ENCODE measurements around the gene CCDC124. TPM values are rescaled to one million over a fixed set of nuclear protein-coding genes. Genes with fewer than 3 reads are reported as not detected.

Gene CCDC124
- total RNA-seq, 4 donors from 2014 or later = 73.1 to 110 (median 81.5) TPM

GRCh38 chr19:17988161-17988560 is 55.3 kb downstream of the CCDC124 start:
- ATAC-seq (no peak), DNase-seq (no peak)
- in situ Hi-C loops (cut with MboI; ENCODE audit: low sequenced_read_pairs in 4 of 4) (loop anchor here in 1 of 4 donors (25.0 kb wide), 1 partner anchor 126 kb away; the partner anchor contains the start of genes RPL18A and SLC5A5), intact Hi-C loops (cut with DNase I; ENCODE audit: low total_unique reads) (no loop called here)
- no peaks in the 10 kb centered on the region for H3K4me1 ChIP-seq
- no peak overlapping the region for H3K27ac ChIP-seq
- TF ChIP-seq CTCF (IDR thresholded peaks at IDR 0.05 in 4 of 5, conservative IDR thresholded peaks at IDR 0.05 in 1 of 5) = no peak
- TF ChIP-seq POLR2A (IDR thresholded peaks at IDR 0.05) = no peak
- H3K36me3 ChIP-seq = no peaks in the 10 kb centered on the region
- no peak overlapping the region for H3K4me3 ChIP-seq
- no peaks in the 10 kb centered on the region for H3K27me3 ChIP-seq
- H3K9me3 ChIP-seq = no peaks in the 10 kb centered on the region

- Histone ChIP-seq H3K4me1 (no peaks in the 10 kb centered on the region), H3K27ac (no peak overlapping the region), H3K27me3 (no peaks in the 10 kb centered on the region), H3K36me3 (no peaks in the 10 kb centered on the region), H3K4me3 (no peak overlapping the region), H3K9me3 (no peaks in the 10 kb centered on the region)
- in situ Hi-C loops (cut with MboI; ENCODE audit: low sequenced_read_pairs in 4 of 4) = loop anchor here (5.0 to 25.0 kb wide), 5 partner anchors 42 to 127 kb away; partner anchors contain the start of genes RPL18A (in 1 of the 4) and SLC5A5 (in 1 of the 4)
- DNase-seq (no peak), ATAC-seq (no peak)
- TF ChIP-seq POLR2A (IDR thresholded peaks at IDR 0.05) (no peak), CTCF (IDR thresholded peaks at IDR 0.05 in 4 of 5, conservative IDR thresholded peaks at IDR 0.05 in 1 of 5) (no peak)
- intact Hi-C loops (cut with DNase I; ENCODE audit: low total_unique reads) = no loop called here
These were observed 56.7 kb downstream of the CCDC124 start for GRCh38 chr19:17989425-17990094.

- TF ChIP-seq CTCF (IDR thresholded peaks at IDR 0.05 in 4 of 5, conservative IDR thresholded peaks at IDR 0.05 in 1 of 5) = no peak
- TF ChIP-seq POLR2A (IDR thresholded peaks at IDR 0.05) = no peak
- intact Hi-C loops (cut with DNase I; ENCODE audit: low total_unique reads) (no loop called here), in situ Hi-C loops (cut with MboI; ENCODE audit: low sequenced_read_pairs in 4 of 4) (loop anchor here (5.0 to 25.0 kb wide), 5 partner anchors 46 to 131 kb away; partner anchors contain the start of genes RPL18A (in 1 of the 4) and SLC5A5 (in 1 of the 4))
- no peak for DNase-seq
- Histone ChIP-seq H3K36me3 (no peaks in the 10 kb centered on the region), H3K27ac (no peak overlapping the region), H3K27me3 (no peaks in the 10 kb centered on the region), H3K9me3 (no peaks in the 10 kb centered on the region), H3K4me3 (no peak overlapping the region), H3K4me1 (no peaks in the 10 kb centered on the region)
- no peak for ATAC-seq
These were observed 60.4 kb downstream of the CCDC124 start for GRCh38 chr19:17993076-17993813.

Other genes starting within 250 kb of the CCDC124 start
- not detected for gene UNC13A, start 244.7 kb upstream of the CCDC124 start, total RNA-seq
- 10 to 100 TPM; 20.0 to 61.5 (median 35.1) TPM for gene MAP1S, start 213.5 kb upstream of the CCDC124 start, total RNA-seq
- 1 to 10 TPM in 1 of 4 donors, under 1 TPM in 2, not detected in 1; 0.13 to 2.1 (median 0.51) TPM for gene FCHO1, start 181.5 kb upstream of the CCDC124 start, total RNA-seq
- under 1 TPM in 2 of 4 donors, not detected in 2; 0.13 to 0.39 TPM for gene B3GNT3, start 137.9 kb upstream of the CCDC124 start, total RNA-seq
- gene INSL3, start 111.5 kb upstream of the CCDC124 start, total RNA-seq = not detected
- 1 to 10 TPM in 2 of 4 donors, under 1 TPM in 2; 0.55 to 1.6 (median 1.2) TPM for gene JAK3, start 85.0 kb upstream of the CCDC124 start, total RNA-seq
- gene RPL18A, start 73.1 kb upstream of the CCDC124 start, total RNA-seq = 1,000 to 10,000 TPM; 1,094 to 1,320 (median 1,226) TPM
- gene SLC5A5, start 61.1 kb upstream of the CCDC124 start, total RNA-seq = not detected
- gene KCNN1, start 34.1 kb downstream of the CCDC124 start, total RNA-seq = not detected
- gene ARRDC2, start 75.2 kb downstream of the CCDC124 start, total RNA-seq = 100 to 1,000 TPM; 476 to 810 (median 543) TPM
- gene IL12RB1, start 153.9 kb downstream of the CCDC124 start, total RNA-seq = under 1 TPM in 2 of 4 donors, not detected in 2; 0.16 to 0.20 TPM
- 1 to 10 TPM in 3 of 4 donors, under 1 TPM in 1; 0.66 to 2.8 (median 1.6) TPM for gene MAST3, start 164.8 kb downstream of the CCDC124 start, total RNA-seq
- gene PIK3R2, start 220.1 kb downstream of the CCDC124 start, total RNA-seq = 10 to 100 TPM in 1 of 4 donors, 1 to 10 TPM in 3; 5.6 to 11.9 (median 6.0) TPM
- gene IFI30, start 240.8 kb downstream of the CCDC124 start, total RNA-seq = 10 to 100 TPM in 2 of 4 donors, 1 to 10 TPM in 2; 3.5 to 20.4 (median 14.0) TPM